Liver (tissue), 3 donors: Measurements from ENCODE around the gene NEUROD1.

Experiments
- EGR1 ChIP-seq, 2 donors: IDR thresholded peaks; 2 replicates each; pipeline ENCODE4 v1.6.1; 2016 to 2018; ENCODE audit warnings: antibody characterized with exemption in 2 of 2, low read depth in 2 of 2
- FOXA1 ChIP-seq: IDR thresholded peaks from 2 replicates; pipeline ENCODE4 v1.6.1; 2016; ENCODE audit warnings: antibody characterized with exemption
- HNF4A ChIP-seq, 2 donors: conservative IDR thresholded peaks; 2 replicates each; pipeline ENCODE4 v1.6.1; 2016; ENCODE audit warnings: antibody characterized with exemption in 2 of 2, mild to moderate bottlenecking in 2 of 2
- JUND ChIP-seq, 2 donors: IDR thresholded peaks; 2 replicates each; pipeline ENCODE4 v1.6.1; 2016; ENCODE audit warnings: antibody characterized with exemption in 2 of 2
- RAD21 ChIP-seq, 2 donors: IDR thresholded peaks; 2 replicates each; pipeline ENCODE4 v1.6.1; 2016; ENCODE audit warnings: antibody characterized with exemption in 2 of 2, mild to moderate bottlenecking in 2 of 2
- SP1 ChIP-seq: IDR thresholded peaks from 2 replicates; pipeline ENCODE4 v1.6.1; 2018; ENCODE audit warnings: antibody characterized with exemption, mild to moderate bottlenecking
- TAF1 ChIP-seq: conservative IDR thresholded peaks from 2 replicates; pipeline ENCODE4 v1.6.1; 2016; ENCODE audit warnings: antibody characterized with exemption, mild to moderate bottlenecking
- YY1 ChIP-seq: IDR thresholded peaks from 2 replicates; pipeline ENCODE4 v1.6.1; 2016; ENCODE audit warnings: antibody characterized with exemption, mild to moderate bottlenecking
- TF ChIP-seq, protein P1 (sequence below): fragments of 150-350 bp; IDR thresholded peaks from 2 replicates; pipeline ENCODE4 v1.5.1; 2017; ENCODE audit warnings: improper control_type of control experiment, low read depth, low read length; ENCODE audit not compliant: missing input control
- TF ChIP-seq, protein P2 (sequence below): IDR thresholded peaks from 2 replicates; pipeline ENCODE4 v1.6.1; 2016; ENCODE audit warnings: antibody characterized with exemption
- TF ChIP-seq, protein P3 (sequence below): IDR thresholded peaks from 2 replicates; pipeline ENCODE4 v1.6.1; 2016; ENCODE audit warnings: antibody characterized with exemption, mild to moderate bottlenecking
- donor health status: healthy.
- donor health status: healthy.

DNA sequence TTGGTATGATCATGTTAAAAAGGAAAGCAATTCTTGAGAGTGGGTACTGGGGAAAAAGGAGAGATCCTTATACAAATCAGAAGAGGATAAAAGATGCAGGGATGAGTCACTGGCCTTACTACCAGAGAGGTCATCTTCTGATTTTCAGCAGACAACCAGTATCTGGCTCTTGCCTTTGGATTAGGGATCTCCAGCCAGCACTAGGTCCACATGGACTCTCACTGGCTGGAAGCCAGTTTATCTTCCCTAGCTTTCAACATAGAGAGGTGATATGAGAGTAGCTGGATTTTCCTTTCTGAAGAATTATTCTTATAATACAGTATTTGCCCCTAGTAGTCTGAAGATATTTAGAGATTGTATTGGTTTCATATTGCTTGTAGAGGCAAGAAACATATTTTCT is 53.6 kb downstream of the NEUROD1 start:
- TF ChIP-seq, protein P1, sequence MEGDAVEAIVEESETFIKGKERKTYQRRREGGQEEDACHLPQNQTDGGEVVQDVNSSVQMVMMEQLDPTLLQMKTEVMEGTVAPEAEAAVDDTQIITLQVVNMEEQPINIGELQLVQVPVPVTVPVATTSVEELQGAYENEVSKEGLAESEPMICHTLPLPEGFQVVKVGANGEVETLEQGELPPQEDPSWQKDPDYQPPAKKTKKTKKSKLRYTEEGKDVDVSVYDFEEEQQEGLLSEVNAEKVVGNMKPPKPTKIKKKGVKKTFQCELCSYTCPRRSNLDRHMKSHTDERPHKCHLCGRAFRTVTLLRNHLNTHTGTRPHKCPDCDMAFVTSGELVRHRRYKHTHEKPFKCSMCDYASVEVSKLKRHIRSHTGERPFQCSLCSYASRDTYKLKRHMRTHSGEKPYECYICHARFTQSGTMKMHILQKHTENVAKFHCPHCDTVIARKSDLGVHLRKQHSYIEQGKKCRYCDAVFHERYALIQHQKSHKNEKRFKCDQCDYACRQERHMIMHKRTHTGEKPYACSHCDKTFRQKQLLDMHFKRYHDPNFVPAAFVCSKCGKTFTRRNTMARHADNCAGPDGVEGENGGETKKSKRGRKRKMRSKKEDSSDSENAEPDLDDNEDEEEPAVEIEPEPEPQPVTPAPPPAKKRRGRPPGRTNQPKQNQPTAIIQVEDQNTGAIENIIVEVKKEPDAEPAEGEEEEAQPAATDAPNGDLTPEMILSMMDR, result no peak
- TF ChIP-seq SP1, result no peak
- no peak for TF ChIP-seq RAD21 (IDR thresholded peaks at IDR 0.05)
- TF ChIP-seq HNF4A (conservative IDR thresholded peaks at IDR 0.05), result no peak
- TF ChIP-seq JUND (IDR thresholded peaks at IDR 0.05), result no peak
- TF ChIP-seq YY1, result no peak
- TF ChIP-seq, protein P2, sequence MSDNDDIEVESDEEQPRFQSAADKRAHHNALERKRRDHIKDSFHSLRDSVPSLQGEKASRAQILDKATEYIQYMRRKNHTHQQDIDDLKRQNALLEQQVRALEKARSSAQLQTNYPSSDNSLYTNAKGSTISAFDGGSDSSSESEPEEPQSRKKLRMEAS, result no peak
- no peak for TF ChIP-seq EGR1 (IDR thresholded peaks at IDR 0.05; ENCODE audit: low read depth in 2 of 2)
- no peak for TF ChIP-seq TAF1
- TF ChIP-seq FOXA1, result no peak
- TF ChIP-seq, protein P3, sequence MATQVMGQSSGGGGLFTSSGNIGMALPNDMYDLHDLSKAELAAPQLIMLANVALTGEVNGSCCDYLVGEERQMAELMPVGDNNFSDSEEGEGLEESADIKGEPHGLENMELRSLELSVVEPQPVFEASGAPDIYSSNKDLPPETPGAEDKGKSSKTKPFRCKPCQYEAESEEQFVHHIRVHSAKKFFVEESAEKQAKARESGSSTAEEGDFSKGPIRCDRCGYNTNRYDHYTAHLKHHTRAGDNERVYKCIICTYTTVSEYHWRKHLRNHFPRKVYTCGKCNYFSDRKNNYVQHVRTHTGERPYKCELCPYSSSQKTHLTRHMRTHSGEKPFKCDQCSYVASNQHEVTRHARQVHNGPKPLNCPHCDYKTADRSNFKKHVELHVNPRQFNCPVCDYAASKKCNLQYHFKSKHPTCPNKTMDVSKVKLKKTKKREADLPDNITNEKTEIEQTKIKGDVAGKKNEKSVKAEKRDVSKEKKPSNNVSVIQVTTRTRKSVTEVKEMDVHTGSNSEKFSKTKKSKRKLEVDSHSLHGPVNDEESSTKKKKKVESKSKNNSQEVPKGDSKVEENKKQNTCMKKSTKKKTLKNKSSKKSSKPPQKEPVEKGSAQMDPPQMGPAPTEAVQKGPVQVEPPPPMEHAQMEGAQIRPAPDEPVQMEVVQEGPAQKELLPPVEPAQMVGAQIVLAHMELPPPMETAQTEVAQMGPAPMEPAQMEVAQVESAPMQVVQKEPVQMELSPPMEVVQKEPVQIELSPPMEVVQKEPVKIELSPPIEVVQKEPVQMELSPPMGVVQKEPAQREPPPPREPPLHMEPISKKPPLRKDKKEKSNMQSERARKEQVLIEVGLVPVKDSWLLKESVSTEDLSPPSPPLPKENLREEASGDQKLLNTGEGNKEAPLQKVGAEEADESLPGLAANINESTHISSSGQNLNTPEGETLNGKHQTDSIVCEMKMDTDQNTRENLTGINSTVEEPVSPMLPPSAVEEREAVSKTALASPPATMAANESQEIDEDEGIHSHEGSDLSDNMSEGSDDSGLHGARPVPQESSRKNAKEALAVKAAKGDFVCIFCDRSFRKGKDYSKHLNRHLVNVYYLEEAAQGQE, result no peak
